Activated effector memory CD4-positive, alpha-beta T cell treated with anti-CD3 and anti-CD28 coated beads, Interleukin-2, amount 50 U/mL, for 16 hours (primary cell): ENCODE results near the gene S100A4.
A peak's percentile ranks its signal among the peaks of the same experiment; 100 is the strongest.

Experiments used
- DNase-seq: peaks from one replicate; pipeline ENCODE4 v3.0.0-alpha.2; 2020

The S100A4 gene

GRCh38 chr1:153546796-153547559 lies 1.4 kb upstream of the S100A4 start:
- DNase-seq = no peak

- DNase-seq = no peak
These were observed 765 bp upstream of the S100A4 start for GRCh38 chr1:153546371-153546770.

GRCh38 chr1:153544453-153545066 lies 1.0 kb downstream of the S100A4 start:
- DNase-seq = no peak

GRCh38 chr1:153543736-153544135 lies 1.9 kb downstream of the S100A4 start:
- DNase-seq = no peak

GRCh38 chr1:153542956-153543711 lies 2.5 kb downstream of the S100A4 start:
- no peak for DNase-seq

GRCh38 chr1:153541641-153542590 lies 3.7 kb downstream of the S100A4 start:
- no peak for DNase-seq

GRCh38 chr1:153540394-153541361 lies 4.9 kb downstream of the S100A4 start, which contains the start of gene S100A5:
Gene S100A5, minus strand, starts transcription at chr1:153540934. Its CDS starts 743 bp downstream, at chr1:153540191.
- peak; percentile 85 for DNase-seq

- no peak for DNase-seq
These were observed 6.1 kb downstream of the S100A4 start for GRCh38 chr1:153539395-153540093.

- DNase-seq = no peak
These were observed 7.2 kb downstream of the S100A4 start for GRCh38 chr1:153538315-153538821.

GRCh38 chr1:153537376-153537730 lies 8.3 kb downstream of the S100A4 start:
- DNase-seq = no peak

- peak; percentile 64 for DNase-seq
These were observed 8.8 kb downstream of the S100A4 start for GRCh38 chr1:153536671-153537375.

GRCh38 chr1:153536012-153536670 lies 9.5 kb downstream of the S100A4 start:
- DNase-seq = peak; percentile 93

- DNase-seq = peak; percentile 79
These were observed 10.2 kb downstream of the S100A4 start, which contains the start of gene S100A6 for GRCh38 chr1:153535242-153536011. Gene S100A6, minus strand, starts transcription at chr1:153535991. Its CDS starts 652 bp downstream, at chr1:153535339.

GRCh38 chr1:153534925-153535241 lies 10.7 kb downstream of the S100A4 start:
- no peak for DNase-seq

- peak; percentile 1 for DNase-seq
These were observed 11.2 kb downstream of the S100A4 start for GRCh38 chr1:153534226-153534924.

GRCh38 chr1:153533689-153534201 lies 11.9 kb downstream of the S100A4 start:
- DNase-seq = peak; percentile 72
